Measurements from ENCODE around the gene SGSH.
A peak's percentile ranks its signal among the peaks of the same experiment; 100 is the strongest.
"Not testable (repeated sequence)": the region's sequence is repeated elsewhere in the genome, so short reads cannot be mapped to it uniquely, and the experiment has no call there.

SGSH gene

GRCh38 chr17:80259457-80260068 is 39.4 kb upstream of the SGSH start:
- H3K9me3 ChIP-seq (ENCODE audit: severe bottlenecking), result no peaks in the 10 kb centered on the region
- H3K27me3 ChIP-seq (ENCODE audit: insufficient read depth, poor library complexity, severe bottlenecking), result no peaks in the 10 kb centered on the region
- H3K4me3 ChIP-seq (ENCODE audit: severe bottlenecking), result peak overlapping the region; percentile 48
- no peak for TF ChIP-seq CTCF (IDR thresholded peaks at IDR 0.05; ENCODE audit: poor library complexity, severe bottlenecking)
- H3K36me3 ChIP-seq (ENCODE audit: low read depth), result peaks cover 10% of the 10 kb centered on the region
- peaks cover 23% of the 10 kb centered on the region for H3K4me1 ChIP-seq (ENCODE audit: insufficient read depth, poor library complexity, severe bottlenecking)
- ATAC-seq (ENCODE audit: low read depth) (no peak), DNase-seq (ENCODE audit: low spot score) (no peak)
- peak overlapping the region; percentile 71 for H3K27ac ChIP-seq (ENCODE audit: poor library complexity, severe bottlenecking)

- peak overlapping the region; percentile 71 for H3K27ac ChIP-seq (ENCODE audit: poor library complexity, severe bottlenecking)
- ATAC-seq (ENCODE audit: low read depth); H3K27me3 ChIP-seq (ENCODE audit: insufficient read depth, poor library complexity, severe bottlenecking): not testable (repeated sequence)
Measured at GRCh38 chr17:80258296-80258695, 38.2 kb upstream of the SGSH start.

DNA sequence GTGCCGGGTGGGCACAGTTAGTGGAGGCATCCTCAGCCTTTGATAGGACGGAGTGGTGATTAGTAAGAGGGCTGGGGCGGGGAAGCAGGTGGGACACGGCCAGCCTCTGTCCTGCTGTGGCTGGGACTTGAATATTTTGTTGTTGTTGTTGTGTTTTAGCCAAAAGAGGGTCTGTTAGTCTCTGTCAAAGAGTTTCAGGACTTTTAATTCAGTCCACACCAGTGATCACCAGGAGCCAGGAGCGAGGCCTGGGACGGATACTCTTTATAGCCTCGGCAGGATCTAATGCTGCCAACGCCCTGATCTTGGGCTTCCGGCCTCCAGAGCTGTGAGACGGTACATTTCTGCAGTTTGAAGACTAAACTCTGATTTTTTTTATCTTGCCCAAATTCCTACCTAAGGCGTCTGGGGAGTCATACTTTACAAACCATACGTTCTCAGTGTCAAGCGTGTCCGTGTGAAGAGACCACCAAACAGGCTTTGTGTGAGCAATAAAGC is 37.6 kb upstream of the SGSH start:
- no peak for TF ChIP-seq CTCF (IDR thresholded peaks at IDR 0.05; ENCODE audit: poor library complexity, severe bottlenecking)
- Histone ChIP-seq H3K4me1 (ENCODE audit: insufficient read depth, poor library complexity, severe bottlenecking) (peaks cover 24% of the 10 kb centered on the region), H3K36me3 (ENCODE audit: low read depth) (no peaks in the 10 kb centered on the region), H3K9me3 (ENCODE audit: severe bottlenecking) (no peaks in the 10 kb centered on the region), H3K27me3 (ENCODE audit: insufficient read depth, poor library complexity, severe bottlenecking) (no peaks in the 10 kb centered on the region), H3K4me3 (ENCODE audit: severe bottlenecking) (no peak overlapping the region), H3K27ac (ENCODE audit: poor library complexity, severe bottlenecking) (no peak overlapping the region)
- DNase-seq (ENCODE audit: low spot score) (no peak), ATAC-seq (ENCODE audit: low read depth) (no peak)

More at GRCh38 chr17:80258296-80258695, 38.2 kb upstream of the SGSH start:
- not testable (repeated sequence) for H3K4me3 ChIP-seq (ENCODE audit: severe bottlenecking); DNase-seq (ENCODE audit: low spot score); H3K9me3 ChIP-seq (ENCODE audit: severe bottlenecking); H3K36me3 ChIP-seq (ENCODE audit: low read depth)
- H3K4me1 ChIP-seq (ENCODE audit: insufficient read depth, poor library complexity, severe bottlenecking), result peaks cover 27% of the 10 kb centered on the region

DNA sequence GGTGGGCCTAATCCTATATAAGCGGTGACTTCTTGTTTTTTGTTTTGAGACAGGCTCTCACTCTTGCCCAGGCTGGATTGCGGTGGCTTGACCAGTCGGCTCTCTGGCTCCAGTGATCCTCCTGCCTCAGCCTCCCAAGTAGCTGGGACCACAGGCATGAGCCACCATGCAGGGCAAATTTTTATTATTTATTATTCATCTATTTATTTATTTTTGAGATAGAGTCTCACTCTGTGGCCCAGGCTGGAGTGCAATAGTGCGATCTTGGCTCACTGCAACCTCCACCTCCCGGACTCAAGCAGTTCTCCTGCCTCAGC is 35.9 kb upstream of the SGSH start:
- no peak for DNase-seq (ENCODE audit: low spot score)
- H3K4me3 ChIP-seq (ENCODE audit: severe bottlenecking), result no peak overlapping the region
- TF ChIP-seq CTCF (IDR thresholded peaks at IDR 0.05; ENCODE audit: poor library complexity, severe bottlenecking), result no peak
- peak overlapping the region; percentile 84 for H3K27ac ChIP-seq (ENCODE audit: poor library complexity, severe bottlenecking)
- H3K4me1 ChIP-seq (ENCODE audit: insufficient read depth, poor library complexity, severe bottlenecking), result peaks cover 16% of the 10 kb centered on the region
- H3K9me3 ChIP-seq (ENCODE audit: severe bottlenecking), result no peaks in the 10 kb centered on the region
- no peaks in the 10 kb centered on the region for H3K36me3 ChIP-seq (ENCODE audit: low read depth)
- no peak for ATAC-seq (ENCODE audit: low read depth)
- no peaks in the 10 kb centered on the region for H3K27me3 ChIP-seq (ENCODE audit: insufficient read depth, poor library complexity, severe bottlenecking)

- H3K4me1 ChIP-seq (ENCODE audit: insufficient read depth, poor library complexity, severe bottlenecking), result peaks cover 16% of the 10 kb centered on the region
- no peaks in the 10 kb centered on the region for H3K36me3 ChIP-seq (ENCODE audit: low read depth)
- peak overlapping the region; percentile 84 for H3K27ac ChIP-seq (ENCODE audit: poor library complexity, severe bottlenecking)
- no peaks in the 10 kb centered on the region for H3K9me3 ChIP-seq (ENCODE audit: severe bottlenecking)
- no peak for DNase-seq (ENCODE audit: low spot score)
- no peaks in the 10 kb centered on the region for H3K27me3 ChIP-seq (ENCODE audit: insufficient read depth, poor library complexity, severe bottlenecking)
- TF ChIP-seq CTCF (IDR thresholded peaks at IDR 0.05; ENCODE audit: poor library complexity, severe bottlenecking), result no peak
- no peak overlapping the region for H3K4me3 ChIP-seq (ENCODE audit: severe bottlenecking)
- ATAC-seq (ENCODE audit: low read depth), result peak; percentile 87
Measured at GRCh38 chr17:80254396-80255251, 34.5 kb upstream of the SGSH start.

Measured in RWPE2 (cell line).